HG03442 (cell line): ENCODE measurements around the gene NFKBIL1.

Source experiments
- ATAC-seq: cut with Tn5 transposase; IDR thresholded peaks from one replicate; pipeline ENCODE4 v1.9.1; 2021; ENCODE audit warnings: mild to moderate bottlenecking, moderate library complexity; ENCODE audit not compliant: unreplicated experiment

NFKBIL1 gene

GRCh38 chr6:31559958-31560696 lies 12.7 kb downstream of the NFKBIL1 start:
- ATAC-seq: peak; percentile 50

- ATAC-seq: no peak
These were observed 13.3 kb downstream of the NFKBIL1 start for GRCh38 chr6:31560697-31561058.

- ATAC-seq: no peak
These were observed 20.3 kb downstream of the NFKBIL1 start for GRCh38 chr6:31567531-31568370.

DNA sequence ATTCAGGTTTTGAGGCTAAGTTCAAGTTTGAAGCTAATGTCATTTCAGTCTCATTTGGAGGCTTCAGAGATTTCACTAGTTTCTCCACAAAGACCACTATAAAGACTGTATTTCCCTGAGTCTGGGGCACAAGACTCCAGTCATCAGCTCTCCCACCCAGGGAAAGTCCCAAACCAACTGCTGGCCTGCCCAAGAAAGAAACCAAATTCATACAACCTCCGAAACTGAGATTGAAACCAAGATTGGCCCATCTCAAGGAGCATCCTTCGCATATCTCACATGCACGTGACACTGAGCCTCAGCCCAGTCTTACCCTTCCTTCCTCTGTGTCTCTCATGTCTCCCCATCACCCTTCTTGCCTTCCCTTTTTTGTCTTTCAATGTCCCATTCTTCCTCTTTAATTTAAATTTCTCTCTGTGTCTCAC lies 21.1 kb downstream of the NFKBIL1 start:
- ATAC-seq: peak; percentile 70

- no peak for ATAC-seq
These were observed 22.6 kb downstream of the NFKBIL1 start for GRCh38 chr6:31569861-31570536.

- ATAC-seq: no peak
These were observed 24.9 kb downstream of the NFKBIL1 start, which contains the start of gene LTA for GRCh38 chr6:31572041-31572911. Gene LTA (plus strand): TSS chr6:31572289. CDS start chr6:31572743, 454 bp downstream.

- ATAC-seq: no peak
These were observed 26.1 kb downstream of the NFKBIL1 start for GRCh38 chr6:31573239-31574105.

DNA sequence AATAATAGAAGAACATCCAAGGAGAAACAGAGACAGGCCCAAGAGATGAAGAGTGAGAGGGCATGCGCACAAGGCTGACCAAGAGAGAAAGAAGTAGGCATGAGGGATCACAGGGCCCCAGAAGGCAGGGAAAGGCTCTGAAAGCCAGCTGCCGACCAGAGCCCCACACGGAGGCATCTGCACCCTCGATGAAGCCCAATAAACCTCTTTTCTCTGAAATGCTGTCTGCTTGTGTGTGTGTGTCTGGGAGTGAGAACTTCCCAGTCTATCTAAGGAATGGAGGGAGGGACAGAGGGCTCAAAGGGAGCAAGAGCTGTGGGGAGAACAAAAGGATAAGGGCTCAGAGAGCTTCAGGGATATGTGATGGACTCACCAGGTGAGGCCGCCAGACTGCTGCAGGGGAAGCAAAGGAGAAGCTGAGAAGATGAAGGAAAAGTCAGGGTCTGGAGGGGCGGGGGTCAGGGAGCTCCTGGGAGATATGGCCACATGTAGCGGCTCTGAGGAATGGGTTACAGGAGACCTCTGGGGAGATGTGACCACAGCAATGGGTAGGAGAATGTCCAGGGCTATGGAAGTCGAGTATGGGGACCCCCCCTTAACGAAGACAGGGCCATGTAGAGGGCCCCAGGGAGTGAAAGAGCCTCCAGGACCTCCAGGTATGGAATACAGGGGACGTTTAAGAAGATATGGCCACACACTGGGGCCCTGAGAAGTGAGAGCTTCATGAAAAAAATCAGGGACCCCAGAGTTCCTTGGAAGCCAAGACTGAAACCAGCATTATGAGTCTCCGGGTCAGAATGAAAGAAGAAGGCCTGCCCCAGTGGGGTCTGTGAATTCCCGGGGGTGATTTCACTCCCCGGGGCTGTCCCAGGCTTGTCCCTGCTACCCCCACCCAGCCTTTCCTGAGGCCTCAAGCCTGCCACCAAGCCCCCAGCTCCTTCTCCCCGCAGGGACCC lies 27.0 kb downstream of the NFKBIL1 start:
- no peak for ATAC-seq

GRCh38 chr6:31575335-31575901 lies 28.0 kb downstream of the NFKBIL1 start, which contains the start of gene TNF:
Gene TNF (plus strand): TSS chr6:31575565. CDS start chr6:31575742, 177 bp downstream.
- ATAC-seq: no peak

- no peak for ATAC-seq
These were observed 28.7 kb downstream of the NFKBIL1 start for GRCh38 chr6:31575952-31576685.

DNA sequence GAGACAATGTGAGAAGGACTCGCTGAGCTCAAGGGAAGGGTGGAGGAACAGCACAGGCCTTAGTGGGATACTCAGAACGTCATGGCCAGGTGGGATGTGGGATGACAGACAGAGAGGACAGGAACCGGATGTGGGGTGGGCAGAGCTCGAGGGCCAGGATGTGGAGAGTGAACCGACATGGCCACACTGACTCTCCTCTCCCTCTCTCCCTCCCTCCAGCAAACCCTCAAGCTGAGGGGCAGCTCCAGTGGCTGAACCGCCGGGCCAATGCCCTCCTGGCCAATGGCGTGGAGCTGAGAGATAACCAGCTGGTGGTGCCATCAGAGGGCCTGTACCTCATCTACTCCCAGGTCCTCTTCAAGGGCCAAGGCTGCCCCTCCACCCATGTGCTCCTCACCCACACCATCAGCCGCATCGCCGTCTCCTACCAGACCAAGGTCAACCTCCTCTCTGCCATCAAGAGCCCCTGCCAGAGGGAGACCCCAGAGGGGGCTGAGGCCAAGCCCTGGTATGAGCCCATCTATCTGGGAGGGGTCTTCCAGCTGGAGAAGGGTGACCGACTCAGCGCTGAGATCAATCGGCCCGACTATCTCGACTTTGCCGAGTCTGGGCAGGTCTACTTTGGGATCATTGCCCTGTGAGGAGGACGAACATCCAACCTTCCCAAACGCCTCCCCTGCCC lies 29.6 kb downstream of the NFKBIL1 start:
- no peak for ATAC-seq

DNA sequence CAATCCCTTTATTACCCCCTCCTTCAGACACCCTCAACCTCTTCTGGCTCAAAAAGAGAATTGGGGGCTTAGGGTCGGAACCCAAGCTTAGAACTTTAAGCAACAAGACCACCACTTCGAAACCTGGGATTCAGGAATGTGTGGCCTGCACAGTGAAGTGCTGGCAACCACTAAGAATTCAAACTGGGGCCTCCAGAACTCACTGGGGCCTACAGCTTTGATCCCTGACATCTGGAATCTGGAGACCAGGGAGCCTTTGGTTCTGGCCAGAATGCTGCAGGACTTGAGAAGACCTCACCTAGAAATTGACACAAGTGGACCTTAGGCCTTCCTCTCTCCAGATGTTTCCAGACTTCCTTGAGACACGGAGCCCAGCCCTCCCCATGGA lies 30.2 kb downstream of the NFKBIL1 start:
- ATAC-seq: no peak

DNA sequence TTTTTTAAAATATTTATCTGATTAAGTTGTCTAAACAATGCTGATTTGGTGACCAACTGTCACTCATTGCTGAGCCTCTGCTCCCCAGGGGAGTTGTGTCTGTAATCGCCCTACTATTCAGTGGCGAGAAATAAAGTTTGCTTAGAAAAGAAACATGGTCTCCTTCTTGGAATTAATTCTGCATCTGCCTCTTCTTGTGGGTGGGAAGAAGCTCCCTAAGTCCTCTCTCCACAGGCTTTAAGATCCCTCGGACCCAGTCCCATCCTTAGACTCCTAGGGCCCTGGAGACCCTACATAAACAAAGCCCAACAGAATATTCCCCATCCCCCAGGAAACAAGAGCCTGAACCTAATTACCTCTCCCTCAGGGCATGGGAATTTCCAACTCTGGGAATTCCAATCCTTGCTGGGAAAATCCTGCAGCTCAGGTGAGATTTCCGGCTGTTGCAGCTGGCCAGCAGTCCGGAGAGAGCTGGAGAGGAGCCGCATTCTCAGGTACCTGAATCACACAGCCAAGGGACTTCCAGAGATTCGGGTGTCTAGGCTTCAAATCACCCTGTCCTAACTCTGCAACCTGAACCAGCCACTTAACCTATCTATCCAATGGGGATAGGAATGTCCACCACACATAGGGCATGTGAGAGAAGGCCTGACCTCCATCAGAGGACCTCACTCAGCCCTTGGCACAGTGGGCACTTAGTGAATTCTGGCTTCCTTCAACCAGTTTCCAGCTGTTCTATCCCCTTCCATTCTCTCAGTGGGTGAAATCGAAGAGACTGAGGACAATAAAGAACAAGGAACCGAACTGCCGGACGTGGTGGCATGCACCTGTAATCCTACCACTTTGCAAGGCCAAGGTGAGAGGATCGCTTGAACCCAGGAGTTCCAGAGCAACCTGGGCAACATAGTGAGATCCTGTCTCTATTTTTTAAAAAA lies 31.0 kb downstream of the NFKBIL1 start:
- ATAC-seq: no peak

DNA sequence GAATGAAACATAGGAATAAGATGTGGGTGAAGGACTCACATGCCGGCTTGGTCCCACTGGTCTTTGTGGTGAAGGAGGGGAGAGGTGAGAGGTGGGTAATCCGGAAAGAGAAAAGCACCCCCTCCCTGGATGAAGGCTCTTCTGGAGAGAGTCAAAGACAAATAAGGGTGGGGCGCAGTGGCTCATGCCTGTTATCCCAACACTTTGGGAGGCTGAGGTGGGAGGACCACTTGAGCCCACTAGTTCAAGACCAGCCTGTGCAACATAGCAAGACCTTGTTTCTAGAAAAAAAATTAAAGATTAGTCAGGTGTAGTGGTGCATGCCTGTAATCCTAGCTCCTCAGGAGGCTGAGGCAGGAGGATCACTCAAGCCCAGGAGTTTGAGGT lies 31.7 kb downstream of the NFKBIL1 start:
- no peak for ATAC-seq

DNA sequence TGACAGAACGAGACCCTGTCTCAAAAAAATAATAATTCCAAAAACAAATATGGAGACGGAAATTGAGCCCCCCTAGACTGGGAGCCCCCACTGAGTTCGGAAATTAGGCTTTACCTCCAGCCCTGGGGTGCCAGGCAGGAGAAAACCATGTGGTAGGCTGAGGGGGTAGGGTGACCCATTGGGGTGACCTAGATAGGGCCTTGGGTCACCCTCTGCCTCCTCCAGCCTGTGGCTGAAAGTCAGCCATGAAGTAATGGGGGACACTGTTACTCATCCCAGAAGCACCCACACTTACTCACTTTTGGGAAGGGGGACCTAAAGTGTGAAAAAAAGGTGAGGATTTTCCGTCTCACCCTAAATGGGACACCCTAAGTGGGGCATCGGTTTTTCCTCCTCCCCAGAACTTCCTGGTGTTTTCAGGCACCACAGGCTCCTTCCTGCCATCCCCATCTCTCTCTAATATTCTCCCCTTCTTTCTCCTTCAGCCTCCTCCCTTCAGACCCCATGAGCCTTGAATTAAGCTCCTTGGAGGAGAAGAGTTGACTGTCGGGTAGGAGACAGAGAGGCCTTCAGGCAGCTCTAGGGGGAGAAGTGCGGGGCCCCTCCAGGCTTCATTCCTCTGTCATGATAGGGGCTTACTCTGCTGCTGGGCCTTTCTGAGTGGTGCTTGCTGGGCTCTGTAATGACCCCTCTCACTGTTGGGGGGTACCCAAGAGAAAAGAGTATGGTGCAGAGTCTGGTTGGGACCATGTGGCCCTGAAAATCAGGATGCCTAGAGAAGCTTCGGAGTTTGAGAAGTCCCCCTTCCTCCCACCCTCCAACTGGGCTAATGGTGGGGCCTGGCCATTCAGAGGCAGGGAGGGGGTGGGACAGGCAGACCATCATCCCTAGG lies 32.4 kb downstream of the NFKBIL1 start:
- ATAC-seq: no peak
